Measurements from ENCODE around the gene SDR9C7. TPM values are rescaled to one million over a fixed set of nuclear protein-coding genes. Genes with fewer than 3 reads are reported as not detected.

SDR9C7 gene
- total RNA-seq, 2 experiments from 2014 or later, result not detected

DNA sequence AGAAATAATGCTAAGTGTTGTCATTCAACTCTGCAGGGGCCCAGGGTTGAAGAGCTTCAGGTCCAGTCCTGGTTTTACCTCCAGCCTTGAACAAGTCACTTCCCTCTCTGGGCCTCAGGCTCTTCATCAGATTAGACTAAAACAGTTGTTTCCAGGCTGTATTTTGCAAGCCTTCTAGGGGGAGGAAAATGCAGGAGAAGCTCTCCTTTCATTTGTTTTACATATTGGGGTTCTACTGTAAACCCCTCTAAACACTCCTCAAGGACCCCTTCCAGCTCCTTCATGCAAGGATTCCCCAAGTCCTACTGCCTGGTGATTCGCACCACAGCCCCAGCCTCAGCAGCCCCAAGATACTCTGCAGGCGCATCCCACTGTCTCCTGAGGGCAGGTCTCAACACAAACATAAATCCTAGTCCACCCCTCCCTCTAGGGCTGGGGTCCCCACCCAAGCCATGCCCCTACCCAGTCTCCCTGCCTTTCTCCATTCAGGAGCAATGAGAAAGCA lies 2.7 kb downstream of the SDR9C7 start:
- H3K4me3 ChIP-seq (ENCODE audit: low read depth, low read length, poor library complexity, severe bottlenecking), result no peak overlapping the region
- no peaks in the 10 kb centered on the region for H4K20me1 ChIP-seq (ENCODE audit: insufficient read depth, low read length)
- BruUV-seq (replicated peaks), result no TSS peak
- DNase-seq (ENCODE audit: low spot score), result peak; percentile 74
- no peaks in the 10 kb centered on the region for H3K79me2 ChIP-seq (ENCODE audit: insufficient read depth, low read depth, low read length)
- no peaks in the 10 kb centered on the region for H3K9me2 ChIP-seq (ENCODE audit: insufficient read depth, low read length)
- ChIA-PET POLR2A (no interaction called here), CTCF (ENCODE audit: unreplicated experiment) (no interaction called here)
- H3K27ac ChIP-seq (ENCODE audit: low read depth, low read length, poor library complexity, severe bottlenecking), result no peak overlapping the region
- H2AFZ ChIP-seq (ENCODE audit: low read length), result peak overlapping the region; percentile 85
- peak overlapping the region; percentile 43 for H3K4me2 ChIP-seq (ENCODE audit: low read length)
- no peak for TF ChIP-seq EZH2phosphoT487 (IDR thresholded peaks at IDR 0.05; ENCODE audit: borderline replicate concordance, low read depth, low read length)
- TF ChIP-seq, protein P1, sequence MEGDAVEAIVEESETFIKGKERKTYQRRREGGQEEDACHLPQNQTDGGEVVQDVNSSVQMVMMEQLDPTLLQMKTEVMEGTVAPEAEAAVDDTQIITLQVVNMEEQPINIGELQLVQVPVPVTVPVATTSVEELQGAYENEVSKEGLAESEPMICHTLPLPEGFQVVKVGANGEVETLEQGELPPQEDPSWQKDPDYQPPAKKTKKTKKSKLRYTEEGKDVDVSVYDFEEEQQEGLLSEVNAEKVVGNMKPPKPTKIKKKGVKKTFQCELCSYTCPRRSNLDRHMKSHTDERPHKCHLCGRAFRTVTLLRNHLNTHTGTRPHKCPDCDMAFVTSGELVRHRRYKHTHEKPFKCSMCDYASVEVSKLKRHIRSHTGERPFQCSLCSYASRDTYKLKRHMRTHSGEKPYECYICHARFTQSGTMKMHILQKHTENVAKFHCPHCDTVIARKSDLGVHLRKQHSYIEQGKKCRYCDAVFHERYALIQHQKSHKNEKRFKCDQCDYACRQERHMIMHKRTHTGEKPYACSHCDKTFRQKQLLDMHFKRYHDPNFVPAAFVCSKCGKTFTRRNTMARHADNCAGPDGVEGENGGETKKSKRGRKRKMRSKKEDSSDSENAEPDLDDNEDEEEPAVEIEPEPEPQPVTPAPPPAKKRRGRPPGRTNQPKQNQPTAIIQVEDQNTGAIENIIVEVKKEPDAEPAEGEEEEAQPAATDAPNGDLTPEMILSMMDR (conservative IDR thresholded peaks at IDR 0.05; ENCODE audit: low read length), result no peak
- no peaks in the 10 kb centered on the region for H3K36me3 ChIP-seq (ENCODE audit: insufficient read depth, low read length)
- H3K9me3 ChIP-seq (ENCODE audit: low read length), result no peaks in the 10 kb centered on the region
- H3K4me1 ChIP-seq (ENCODE audit: insufficient read depth, low read length, poor library complexity, severe bottlenecking), result peaks cover 6% of the 10 kb centered on the region
- intact Hi-C loops (cut with micrococcal nuclease; ENCODE audit: unreplicated experiment), result no loop called here

DNA sequence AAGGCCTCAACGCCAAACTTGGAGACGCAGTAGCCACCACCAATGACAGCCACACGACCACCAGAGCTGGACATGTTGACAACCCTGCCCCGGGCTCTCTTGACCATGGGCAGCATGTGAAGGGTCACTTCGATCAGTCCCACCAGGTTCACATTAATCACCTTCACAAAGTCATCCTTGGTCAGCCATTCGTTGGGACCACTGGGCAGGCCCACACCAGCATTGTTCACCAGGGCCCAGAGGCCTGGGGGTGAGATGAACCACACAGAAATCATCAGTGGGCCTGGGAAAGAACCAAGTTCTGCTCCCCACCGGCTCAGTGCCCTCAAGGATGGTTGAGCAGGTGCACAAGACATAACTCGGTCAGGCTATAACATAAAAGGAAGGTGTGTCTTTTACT lies 4.0 kb downstream of the SDR9C7 start:
- no peaks in the 10 kb centered on the region for H3K79me2 ChIP-seq (ENCODE audit: insufficient read depth, low read depth, low read length)
- no TSS peak for BruUV-seq (replicated peaks)
- no peak for DNase-seq (ENCODE audit: low spot score)
- no peak overlapping the region for H3K4me2 ChIP-seq (ENCODE audit: low read length)
- POLR2A ChIA-PET, result no interaction called here
- intact Hi-C loops (cut with micrococcal nuclease; ENCODE audit: unreplicated experiment), result no loop called here
- no peaks in the 10 kb centered on the region for H3K9me3 ChIP-seq (ENCODE audit: low read length)
- H3K4me1 ChIP-seq (ENCODE audit: insufficient read depth, low read length, poor library complexity, severe bottlenecking), result peaks cover 6% of the 10 kb centered on the region
- H3K4me3 ChIP-seq (ENCODE audit: low read depth, low read length, poor library complexity, severe bottlenecking), result no peak overlapping the region
- TF ChIP-seq, protein P1 (conservative IDR thresholded peaks at IDR 0.05; ENCODE audit: low read length), result no peak
- no peak for TF ChIP-seq EZH2phosphoT487 (IDR thresholded peaks at IDR 0.05; ENCODE audit: borderline replicate concordance, low read depth, low read length)
- no peak overlapping the region for H3K27ac ChIP-seq (ENCODE audit: low read depth, low read length, poor library complexity, severe bottlenecking)
- no peak overlapping the region for H2AFZ ChIP-seq (ENCODE audit: low read length)
- no peaks in the 10 kb centered on the region for H3K9me2 ChIP-seq (ENCODE audit: insufficient read depth, low read length)
- CTCF ChIA-PET (ENCODE audit: unreplicated experiment), result no interaction called here
- H3K36me3 ChIP-seq (ENCODE audit: insufficient read depth, low read length), result no peaks in the 10 kb centered on the region
- H4K20me1 ChIP-seq (ENCODE audit: insufficient read depth, low read length), result no peaks in the 10 kb centered on the region

DNA sequence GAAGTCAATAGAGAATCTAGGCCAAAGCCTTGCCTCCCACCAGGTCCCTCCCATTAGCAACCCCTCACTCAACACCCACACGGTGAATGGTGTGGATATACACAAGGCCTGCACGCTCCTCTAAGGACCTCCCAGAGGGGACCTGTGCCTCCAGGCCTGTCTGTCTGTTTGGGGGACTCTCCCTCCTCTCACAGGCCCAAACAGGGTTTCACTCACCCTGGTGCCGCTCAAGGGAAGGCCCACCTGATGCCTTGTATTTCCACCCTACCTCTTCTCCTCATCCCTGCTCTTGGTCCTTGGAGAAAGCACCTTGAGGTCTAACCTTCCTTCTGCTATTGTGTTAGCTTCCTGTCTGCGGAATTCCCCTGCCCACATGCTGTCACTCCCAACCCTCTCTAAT lies 4.4 kb downstream of the SDR9C7 start:
- Histone ChIP-seq H2AFZ (ENCODE audit: low read length) (no peak overlapping the region), H3K27ac (ENCODE audit: low read depth, low read length, poor library complexity, severe bottlenecking) (no peak overlapping the region), H3K9me2 (ENCODE audit: insufficient read depth, low read length) (no peaks in the 10 kb centered on the region), H3K4me1 (ENCODE audit: insufficient read depth, low read length, poor library complexity, severe bottlenecking) (peaks cover 6% of the 10 kb centered on the region), H3K4me2 (ENCODE audit: low read length) (no peak overlapping the region), H3K36me3 (ENCODE audit: insufficient read depth, low read length) (no peaks in the 10 kb centered on the region), H3K9me3 (ENCODE audit: low read length) (no peaks in the 10 kb centered on the region), H3K79me2 (ENCODE audit: insufficient read depth, low read depth, low read length) (no peaks in the 10 kb centered on the region), H4K20me1 (ENCODE audit: insufficient read depth, low read length) (no peaks in the 10 kb centered on the region), H3K4me3 (ENCODE audit: low read depth, low read length, poor library complexity, severe bottlenecking) (no peak overlapping the region)
- intact Hi-C loops (cut with micrococcal nuclease; ENCODE audit: unreplicated experiment), result no loop called here
- ChIA-PET CTCF (ENCODE audit: unreplicated experiment) (no interaction called here), POLR2A (no interaction called here)
- no peak for TF ChIP-seq EZH2phosphoT487 (IDR thresholded peaks at IDR 0.05; ENCODE audit: borderline replicate concordance, low read depth, low read length)
- TF ChIP-seq, protein P1 (conservative IDR thresholded peaks at IDR 0.05; ENCODE audit: low read length), result no peak
- no TSS peak for BruUV-seq (replicated peaks)
- DNase-seq (ENCODE audit: low spot score), result no peak

All from OCI-LY7 (cell line).